ENCODE measurements around the gene SEMA3A.

- TF ChIP-seq CTCF (IDR thresholded peaks at IDR 0.05) (no peak), POLR2A (IDR thresholded peaks at IDR 0.05) (no peak)
Observed at GRCh38 chr7:83925860-83926259, 268.7 kb downstream of the SEMA3A start.
